ENCODE data around the gene GDPGP1. TPM values are rescaled to one million over a fixed set of nuclear protein-coding genes. Genes with fewer than 3 reads are reported as not detected.

Gene GDPGP1
- total RNA-seq, 1 experiment from 2014 or later: 15.4 TPM

GRCh38 chr15:90261811-90262210, 27.8 kb downstream of the GDPGP1 start:
- no peak for ATAC-seq

DNA sequence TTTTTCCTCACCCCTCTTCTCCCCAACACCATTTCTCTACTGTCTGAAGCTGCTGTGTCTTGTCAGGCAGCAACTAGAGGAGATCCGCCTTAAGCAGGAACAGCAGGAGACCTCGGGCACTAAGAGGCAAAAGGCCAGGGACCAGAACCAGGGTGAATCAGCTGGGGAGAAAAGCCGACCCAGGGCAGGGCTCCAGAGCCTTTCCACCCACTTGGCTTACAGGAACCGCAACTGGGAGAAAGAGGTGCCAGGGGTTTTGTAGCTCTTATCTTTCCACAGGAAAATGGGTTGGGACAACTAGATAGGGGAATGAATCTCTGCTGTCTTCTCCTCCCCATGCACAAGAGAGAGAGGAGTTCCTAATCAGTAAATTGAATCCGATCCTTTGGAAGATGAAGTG, 28.4 kb downstream of the GDPGP1 start:
- H3K9me2 ChIP-seq (ENCODE audit: insufficient read depth): no peaks in the 10 kb centered on the region
- H3K9ac ChIP-seq (ENCODE audit: low read length): no peak overlapping the region
- H3K27ac ChIP-seq (ENCODE audit: low read depth, low read length): no peak overlapping the region
- RAD21 ChIA-PET (ENCODE audit: low non-redundant PET in 1 of 2, low total read pairs in 2 of 2, uncharacterized antibody in 2 of 2, unreplicated experiment in 2 of 2): interaction anchor here in 1 of 2 experiments (0.6 kb wide), 1 partner anchor 42 kb away, joined by 6 read pairs; no protein-coding TSS in a partner anchor
- ATAC-seq: no peak
- no TSS peak for BruUV-seq (replicated peaks)
- POLR2A ChIA-PET: interaction anchor here (1.0 kb wide), 1 partner anchor 48 kb away, joined by 3 read pairs; no protein-coding TSS in a partner anchor
- CTCF ChIA-PET: interaction anchor here (0.5 kb wide), 1 partner anchor 1825 kb away, joined by 4 read pairs; no protein-coding TSS in a partner anchor
- intact Hi-C loops (cut with micrococcal nuclease): no loop called here
- DNase-seq (ENCODE audit: low read depth, low spot score): no peak
- H3K4me1 ChIP-seq (ENCODE audit: control insufficient read depth in 1 of 2, insufficient read depth in 2 of 2, low read length in 2 of 2): peaks cover 14 to 42% of the 10 kb centered on the region in 2 experiments
- H3K27me3 ChIP-seq (ENCODE audit: insufficient read depth, low read length): no peaks in the 10 kb centered on the region
- peaks cover 28% of the 10 kb centered on the region for H3K79me2 ChIP-seq (ENCODE audit: insufficient read depth, low read length)
- no peak overlapping the region for H3K4me3 ChIP-seq (replicated peaks in 1 of 2; ENCODE audit: low read depth in 1 of 2, low read length in 2 of 2)
- no peak overlapping the region for H3K4me2 ChIP-seq (ENCODE audit: low read length)
- no peaks in the 10 kb centered on the region for H4K20me1 ChIP-seq (ENCODE audit: insufficient read depth)
- no peaks in the 10 kb centered on the region for H3K9me3 ChIP-seq (ENCODE audit: control insufficient read depth in 1 of 2, insufficient read depth in 1 of 2, low read depth in 1 of 2, low read length in 2 of 2)
- no peak overlapping the region for H2AFZ ChIP-seq (ENCODE audit: low read depth, low read length, poor library complexity, severe bottlenecking)
- peaks cover 0 to 1% of the 10 kb centered on the region in 2 experiments; a peak in 2 of 4 replicates for H3K36me3 ChIP-seq (ENCODE audit: control insufficient read depth in 1 of 2, insufficient read depth in 2 of 2, low read length in 2 of 2)
- TF ChIP-seq JUND (IDR thresholded peaks at IDR 0.05) (no peak), TCF7L2 (IDR thresholded peaks at IDR 0.05; ENCODE audit: borderline replicate concordance, extremely low read depth, insufficient read depth, insufficient read length) (no peak), RAD21 (IDR thresholded peaks at IDR 0.05; ENCODE audit: low read depth) (no peak), SP1 (IDR thresholded peaks at IDR 0.05; ENCODE audit: low read depth) (no peak), ELF1 (IDR thresholded peaks at IDR 0.05; ENCODE audit: borderline replicate concordance, low read depth) (no peak), ZFX (IDR thresholded peaks at IDR 0.05) (no peak), CBX3 (IDR thresholded peaks at IDR 0.05; ENCODE audit: low read depth) (no peak), SRF (IDR thresholded peaks at IDR 0.05; ENCODE audit: low read depth) (no peak), ZNF274 (IDR thresholded peaks at IDR 0.05; ENCODE audit: low read depth, low read length) (no peak), FOSL1 (IDR thresholded peaks at IDR 0.05; ENCODE audit: low read depth) (no peak), CEBPB (IDR thresholded peaks at IDR 0.05; ENCODE audit: low read depth) (no peak), EZH2 (IDR thresholded peaks at IDR 0.05) (no peak), CTCF (IDR thresholded peaks at IDR 0.05 in 2 of 3, conservative IDR thresholded peaks at IDR 0.05 in 1 of 3; ENCODE audit: borderline replicate concordance in 1 of 3, insufficient read depth in 1 of 3, low read depth in 2 of 3, low read length in 2 of 3) (no peak)
- TF ChIP-seq, protein P1, sequence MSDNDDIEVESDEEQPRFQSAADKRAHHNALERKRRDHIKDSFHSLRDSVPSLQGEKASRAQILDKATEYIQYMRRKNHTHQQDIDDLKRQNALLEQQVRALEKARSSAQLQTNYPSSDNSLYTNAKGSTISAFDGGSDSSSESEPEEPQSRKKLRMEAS (IDR thresholded peaks at IDR 0.05): no peak
- TF ChIP-seq, protein P2, sequence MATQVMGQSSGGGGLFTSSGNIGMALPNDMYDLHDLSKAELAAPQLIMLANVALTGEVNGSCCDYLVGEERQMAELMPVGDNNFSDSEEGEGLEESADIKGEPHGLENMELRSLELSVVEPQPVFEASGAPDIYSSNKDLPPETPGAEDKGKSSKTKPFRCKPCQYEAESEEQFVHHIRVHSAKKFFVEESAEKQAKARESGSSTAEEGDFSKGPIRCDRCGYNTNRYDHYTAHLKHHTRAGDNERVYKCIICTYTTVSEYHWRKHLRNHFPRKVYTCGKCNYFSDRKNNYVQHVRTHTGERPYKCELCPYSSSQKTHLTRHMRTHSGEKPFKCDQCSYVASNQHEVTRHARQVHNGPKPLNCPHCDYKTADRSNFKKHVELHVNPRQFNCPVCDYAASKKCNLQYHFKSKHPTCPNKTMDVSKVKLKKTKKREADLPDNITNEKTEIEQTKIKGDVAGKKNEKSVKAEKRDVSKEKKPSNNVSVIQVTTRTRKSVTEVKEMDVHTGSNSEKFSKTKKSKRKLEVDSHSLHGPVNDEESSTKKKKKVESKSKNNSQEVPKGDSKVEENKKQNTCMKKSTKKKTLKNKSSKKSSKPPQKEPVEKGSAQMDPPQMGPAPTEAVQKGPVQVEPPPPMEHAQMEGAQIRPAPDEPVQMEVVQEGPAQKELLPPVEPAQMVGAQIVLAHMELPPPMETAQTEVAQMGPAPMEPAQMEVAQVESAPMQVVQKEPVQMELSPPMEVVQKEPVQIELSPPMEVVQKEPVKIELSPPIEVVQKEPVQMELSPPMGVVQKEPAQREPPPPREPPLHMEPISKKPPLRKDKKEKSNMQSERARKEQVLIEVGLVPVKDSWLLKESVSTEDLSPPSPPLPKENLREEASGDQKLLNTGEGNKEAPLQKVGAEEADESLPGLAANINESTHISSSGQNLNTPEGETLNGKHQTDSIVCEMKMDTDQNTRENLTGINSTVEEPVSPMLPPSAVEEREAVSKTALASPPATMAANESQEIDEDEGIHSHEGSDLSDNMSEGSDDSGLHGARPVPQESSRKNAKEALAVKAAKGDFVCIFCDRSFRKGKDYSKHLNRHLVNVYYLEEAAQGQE (IDR thresholded peaks at IDR 0.05; ENCODE audit: low read depth): no peak

More at GRCh38 chr15:90261811-90262210, 27.8 kb downstream of the GDPGP1 start:
- Histone ChIP-seq H4K20me1 (ENCODE audit: insufficient read depth) (no peaks in the 10 kb centered on the region), H3K4me3 (replicated peaks in 1 of 2; ENCODE audit: low read depth in 1 of 2, low read length in 2 of 2) (no peak overlapping the region), H3K27me3 (ENCODE audit: insufficient read depth, low read length) (no peaks in the 10 kb centered on the region), H2AFZ (ENCODE audit: low read depth, low read length, poor library complexity, severe bottlenecking) (no peak overlapping the region), H3K4me1 (ENCODE audit: control insufficient read depth in 1 of 2, insufficient read depth in 2 of 2, low read length in 2 of 2) (peaks cover 8 to 36% of the 10 kb centered on the region in 2 experiments), H3K9me3 (ENCODE audit: control insufficient read depth in 1 of 2, insufficient read depth in 1 of 2, low read depth in 1 of 2, low read length in 2 of 2) (no peaks in the 10 kb centered on the region), H3K27ac (ENCODE audit: low read depth, low read length) (no peak overlapping the region), H3K36me3 (ENCODE audit: control insufficient read depth in 1 of 2, insufficient read depth in 2 of 2, low read length in 2 of 2) (no peaks in the 10 kb centered on the region; a peak in 1 of 4 replicates), H3K9me2 (ENCODE audit: insufficient read depth) (no peaks in the 10 kb centered on the region), H3K4me2 (ENCODE audit: low read length) (peak overlapping the region; percentile 40), H3K79me2 (ENCODE audit: insufficient read depth, low read length) (peaks cover 22% of the 10 kb centered on the region), H3K9ac (ENCODE audit: low read length) (no peak overlapping the region)
- RAD21 ChIA-PET (ENCODE audit: low non-redundant PET in 1 of 2, low total read pairs in 2 of 2, uncharacterized antibody in 2 of 2, unreplicated experiment in 2 of 2): interaction anchor here in 1 of 2 experiments (0.6 kb wide), 1 partner anchor 41 kb away, joined by 6 read pairs; no protein-coding TSS in a partner anchor
- DNase-seq (ENCODE audit: low read depth, low spot score): no peak
- CTCF ChIA-PET: no interaction called here
- TF ChIP-seq POLR2A (IDR thresholded peaks at IDR 0.05; ENCODE audit: borderline replicate concordance, extremely low read depth, insufficient read depth, insufficient read length): no peak
- TF ChIP-seq EZH2phosphoT487 (IDR thresholded peaks at IDR 0.05; ENCODE audit: borderline replicate concordance): no peak
- TF ChIP-seq CBX3 (IDR thresholded peaks at IDR 0.05; ENCODE audit: low read depth): no peak
- intact Hi-C loops (cut with micrococcal nuclease): no loop called here
- no TSS peak for BruUV-seq (replicated peaks)
- POLR2A ChIA-PET: interaction anchor here (1.0 kb wide), 1 partner anchor 47 kb away, joined by 3 read pairs; no protein-coding TSS in a partner anchor

Data from HCT116 (cell line).